ENCODE measurements around the gene FAM185A. TPM values are rescaled to one million over a fixed set of nuclear protein-coding genes. Genes with fewer than 3 reads are reported as not detected.
"Not testable (repeated sequence)": the region's sequence is repeated elsewhere in the genome, so short reads cannot be mapped to it uniquely, and the experiment has no call there.

The FAM185A gene
- polyA plus RNA-seq, 3 donors = 9.9 to 11.6 (median 10.0) TPM

- DNase-seq (ENCODE audit: extremely low read depth in 1 of 11, low read depth in 9 of 11, low spot score in 4 of 11) = no peak
Measured at GRCh38 chr7:102817616-102818573, 69.1 kb downstream of the FAM185A start.

GRCh38 chr7:102819151-102819550, 70.4 kb downstream of the FAM185A start:
- DNase-seq (ENCODE audit: extremely low read depth in 1 of 11, low read depth in 9 of 11, low spot score in 4 of 11) = no peak

- no peak for DNase-seq (ENCODE audit: extremely low read depth in 1 of 11, low read depth in 9 of 11, low spot score in 4 of 11)
Measured at GRCh38 chr7:102821994-102822747, 73.4 kb downstream of the FAM185A start.

- no peak for DNase-seq (ENCODE audit: extremely low read depth in 1 of 11, low read depth in 9 of 11, low spot score in 4 of 11)
Measured at GRCh38 chr7:102823390-102824119, 74.8 kb downstream of the FAM185A start.

GRCh38 chr7:102828286-102828685, 79.5 kb downstream of the FAM185A start:
- DNase-seq (ENCODE audit: extremely low read depth in 1 of 11, low read depth in 9 of 11, low spot score in 4 of 11) = no peak

- DNase-seq (ENCODE audit: extremely low read depth in 1 of 11, low read depth in 9 of 11, low spot score in 4 of 11) = no peak
Measured at GRCh38 chr7:102829075-102829474, 80.3 kb downstream of the FAM185A start.

- no peak for DNase-seq (ENCODE audit: extremely low read depth in 1 of 11, low read depth in 9 of 11, low spot score in 4 of 11)
Measured at GRCh38 chr7:102830197-102830596, 81.4 kb downstream of the FAM185A start.

GRCh38 chr7:102832674-102833073, 83.9 kb downstream of the FAM185A start:
- DNase-seq (ENCODE audit: extremely low read depth in 1 of 11, low read depth in 9 of 11, low spot score in 4 of 11) = no peak

- DNase-seq (ENCODE audit: extremely low read depth in 1 of 11, low read depth in 9 of 11, low spot score in 4 of 11) = no peak
Measured at GRCh38 chr7:102833343-102833742, 84.5 kb downstream of the FAM185A start.

GRCh38 chr7:102834466-102834865, 85.7 kb downstream of the FAM185A start:
- DNase-seq (ENCODE audit: extremely low read depth in 1 of 11, low read depth in 9 of 11, low spot score in 4 of 11) = no peak

GRCh38 chr7:102834999-102835398, 86.2 kb downstream of the FAM185A start:
- no peak for DNase-seq (ENCODE audit: extremely low read depth in 1 of 11, low read depth in 9 of 11, low spot score in 4 of 11)

- no peak for DNase-seq (ENCODE audit: extremely low read depth in 1 of 11, low read depth in 9 of 11, low spot score in 4 of 11)
Measured at GRCh38 chr7:102836191-102836919, 87.6 kb downstream of the FAM185A start.

GRCh38 chr7:102836977-102837376, 88.2 kb downstream of the FAM185A start:
- DNase-seq (ENCODE audit: extremely low read depth in 1 of 11, low read depth in 9 of 11, low spot score in 4 of 11) = no peak

GRCh38 chr7:102837802-102838201, 89.0 kb downstream of the FAM185A start:
- DNase-seq (ENCODE audit: extremely low read depth in 1 of 11, low read depth in 9 of 11, low spot score in 4 of 11) = no peak

GRCh38 chr7:102838572-102839101, 89.8 kb downstream of the FAM185A start:
- DNase-seq (ENCODE audit: extremely low read depth in 1 of 11, low read depth in 9 of 11, low spot score in 4 of 11) = not testable (repeated sequence)

GRCh38 chr7:102840404-102840803, 91.6 kb downstream of the FAM185A start:
- no peak for DNase-seq (ENCODE audit: extremely low read depth in 1 of 11, low read depth in 9 of 11, low spot score in 4 of 11)

- no peak for DNase-seq (ENCODE audit: extremely low read depth in 1 of 11, low read depth in 9 of 11, low spot score in 4 of 11)
Measured at GRCh38 chr7:102841290-102841689, 92.5 kb downstream of the FAM185A start.

GRCh38 chr7:102842284-102842683, 93.5 kb downstream of the FAM185A start:
- DNase-seq (ENCODE audit: extremely low read depth in 1 of 11, low read depth in 9 of 11, low spot score in 4 of 11) = no peak

- no peak for DNase-seq (ENCODE audit: extremely low read depth in 1 of 11, low read depth in 9 of 11, low spot score in 4 of 11)
Measured at GRCh38 chr7:102843850-102844249, 95.1 kb downstream of the FAM185A start.

Measured in renal cortex interstitium (tissue), 11 donors.